Measurements from ENCODE around the gene COL23A1. TPM values are rescaled to one million over a fixed set of nuclear protein-coding genes. Genes with fewer than 3 reads are reported as not detected.

Gene COL23A1
- total and polyA plus RNA-seq, 2 donors (not counting 1 experiment from before 2014, with no cell fraction given) = not detected

- H3K79me2 ChIP-seq (ENCODE audit: control insufficient read depth, insufficient read depth, low read length) = peaks cover 55% of the 10 kb centered on the region
- H4K20me1 ChIP-seq (ENCODE audit: control insufficient read depth, extremely low read depth, insufficient read depth, low read length) = peaks cover 16% of the 10 kb centered on the region
- TF ChIP-seq EZH2 (IDR thresholded peaks at IDR 0.05; ENCODE audit: low read length, missing control alignments) = no peak
- no peak for TF ChIP-seq CTCF (conservative IDR thresholded peaks at IDR 0.05 in 1 of 2, IDR thresholded peaks at IDR 0.05 in 1 of 2; ENCODE audit: low read depth in 1 of 2, low read length in 2 of 2)
- no peak for DNase-seq (ENCODE audit: low read depth in 2 of 2)
- no peaks in the 10 kb centered on the region for H3K27me3 ChIP-seq (ENCODE audit: control insufficient read depth, insufficient read depth, low read length)
- H3K4me3 ChIP-seq (replicated peaks in 1 of 4; ENCODE audit: control extremely low read depth in 1 of 4, insufficient read depth in 1 of 4, low read depth in 3 of 4, low read length in 4 of 4) = peak overlapping the region in 1 of 4 experiments; percentile 2
- peaks cover 15% of the 10 kb centered on the region for H3K4me1 ChIP-seq (ENCODE audit: control insufficient read depth, extremely low read depth, insufficient read depth, low read length)
- H2AFZ ChIP-seq (ENCODE audit: low read length) = no peak overlapping the region
- H3K27ac ChIP-seq (ENCODE audit: insufficient read depth, low read length) = peak overlapping the region; percentile 24
- no peak overlapping the region for H3K9ac ChIP-seq (ENCODE audit: insufficient read depth, low read length)
- H3K9me3 ChIP-seq (ENCODE audit: control insufficient read depth, insufficient read depth, low read depth, low read length) = no peaks in the 10 kb centered on the region
- H3K36me3 ChIP-seq (ENCODE audit: control insufficient read depth, insufficient read depth, low read length) = peaks cover 46% of the 10 kb centered on the region
- H3K4me2 ChIP-seq (ENCODE audit: extremely low read depth, insufficient read depth, low read length) = no peak overlapping the region
These were observed 382.3 kb downstream of the COL23A1 start for GRCh38 chr5:178207917-178208280.

- H3K79me2 ChIP-seq (ENCODE audit: control insufficient read depth, insufficient read depth, low read length) = peaks cover 55% of the 10 kb centered on the region
- H3K27me3 ChIP-seq (ENCODE audit: control insufficient read depth, insufficient read depth, low read length) = no peaks in the 10 kb centered on the region
- peak overlapping the region in 1 of 4 experiments; percentile 20 for H3K4me3 ChIP-seq (replicated peaks in 1 of 4; ENCODE audit: control extremely low read depth in 1 of 4, insufficient read depth in 1 of 4, low read depth in 3 of 4, low read length in 4 of 4)
- H2AFZ ChIP-seq (ENCODE audit: low read length) = no peak overlapping the region
- H4K20me1 ChIP-seq (ENCODE audit: control insufficient read depth, extremely low read depth, insufficient read depth, low read length) = peaks cover 16% of the 10 kb centered on the region
- no peak overlapping the region for H3K9ac ChIP-seq (ENCODE audit: insufficient read depth, low read length)
- peaks cover 41% of the 10 kb centered on the region for H3K36me3 ChIP-seq (ENCODE audit: control insufficient read depth, insufficient read depth, low read length)
- H3K4me2 ChIP-seq (ENCODE audit: extremely low read depth, insufficient read depth, low read length) = peak overlapping the region; percentile 15
- peak overlapping the region; percentile 24 for H3K27ac ChIP-seq (ENCODE audit: insufficient read depth, low read length)
- no peaks in the 10 kb centered on the region for H3K9me3 ChIP-seq (ENCODE audit: control insufficient read depth, insufficient read depth, low read depth, low read length)
- DNase-seq (ENCODE audit: low read depth in 2 of 2) = peak; percentile 52 to 84
- no peak for TF ChIP-seq CTCF (conservative IDR thresholded peaks at IDR 0.05 in 1 of 2, IDR thresholded peaks at IDR 0.05 in 1 of 2; ENCODE audit: low read depth in 1 of 2, low read length in 2 of 2)
- TF ChIP-seq EZH2 (IDR thresholded peaks at IDR 0.05; ENCODE audit: low read length, missing control alignments) = no peak
- peaks cover 15% of the 10 kb centered on the region for H3K4me1 ChIP-seq (ENCODE audit: control insufficient read depth, extremely low read depth, insufficient read depth, low read length)
These were observed 382.8 kb downstream of the COL23A1 start for GRCh38 chr5:178207183-178207916.

- Histone ChIP-seq H3K27me3 (ENCODE audit: control insufficient read depth, insufficient read depth, low read length) (no peaks in the 10 kb centered on the region), H4K20me1 (ENCODE audit: control insufficient read depth, extremely low read depth, insufficient read depth, low read length) (peaks cover 16% of the 10 kb centered on the region), H3K9ac (ENCODE audit: insufficient read depth, low read length) (peak overlapping the region; percentile 18), H3K9me3 (ENCODE audit: control insufficient read depth, insufficient read depth, low read depth, low read length) (no peaks in the 10 kb centered on the region), H2AFZ (ENCODE audit: low read length) (no peak overlapping the region), H3K4me2 (ENCODE audit: extremely low read depth, insufficient read depth, low read length) (peak overlapping the region; percentile 98), H3K27ac (ENCODE audit: insufficient read depth, low read length) (peak overlapping the region; percentile 6), H3K79me2 (ENCODE audit: control insufficient read depth, insufficient read depth, low read length) (peaks cover 55% of the 10 kb centered on the region), H3K4me3 (replicated peaks in 1 of 4; ENCODE audit: control extremely low read depth in 1 of 4, insufficient read depth in 1 of 4, low read depth in 3 of 4, low read length in 4 of 4) (peak overlapping the region; percentile 52 to 99 (median 90)), H3K36me3 (ENCODE audit: control insufficient read depth, insufficient read depth, low read length) (peaks cover 35% of the 10 kb centered on the region), H3K4me1 (ENCODE audit: control insufficient read depth, extremely low read depth, insufficient read depth, low read length) (peaks cover 19% of the 10 kb centered on the region)
- DNase-seq (ENCODE audit: low read depth in 2 of 2) = peak; percentile 25 to 43
- no peak for TF ChIP-seq EZH2 (IDR thresholded peaks at IDR 0.05; ENCODE audit: low read length, missing control alignments)
- TF ChIP-seq CTCF (conservative IDR thresholded peaks at IDR 0.05 in 1 of 2, IDR thresholded peaks at IDR 0.05 in 1 of 2; ENCODE audit: low read depth in 1 of 2, low read length in 2 of 2) = no peak
These were observed 383.8 kb downstream of the COL23A1 start for GRCh38 chr5:178206166-178207101.

Measured in fibroblast of lung (primary cell).